NCI-H2029 (cell line): Measurements from ENCODE around the gene PTPRN2.

Experiments used
- DNase-seq: peaks from one replicate; lab custom pipeline; 2025; lab: John Stamatoyannopoulos, UW

Gene PTPRN2

DNA sequence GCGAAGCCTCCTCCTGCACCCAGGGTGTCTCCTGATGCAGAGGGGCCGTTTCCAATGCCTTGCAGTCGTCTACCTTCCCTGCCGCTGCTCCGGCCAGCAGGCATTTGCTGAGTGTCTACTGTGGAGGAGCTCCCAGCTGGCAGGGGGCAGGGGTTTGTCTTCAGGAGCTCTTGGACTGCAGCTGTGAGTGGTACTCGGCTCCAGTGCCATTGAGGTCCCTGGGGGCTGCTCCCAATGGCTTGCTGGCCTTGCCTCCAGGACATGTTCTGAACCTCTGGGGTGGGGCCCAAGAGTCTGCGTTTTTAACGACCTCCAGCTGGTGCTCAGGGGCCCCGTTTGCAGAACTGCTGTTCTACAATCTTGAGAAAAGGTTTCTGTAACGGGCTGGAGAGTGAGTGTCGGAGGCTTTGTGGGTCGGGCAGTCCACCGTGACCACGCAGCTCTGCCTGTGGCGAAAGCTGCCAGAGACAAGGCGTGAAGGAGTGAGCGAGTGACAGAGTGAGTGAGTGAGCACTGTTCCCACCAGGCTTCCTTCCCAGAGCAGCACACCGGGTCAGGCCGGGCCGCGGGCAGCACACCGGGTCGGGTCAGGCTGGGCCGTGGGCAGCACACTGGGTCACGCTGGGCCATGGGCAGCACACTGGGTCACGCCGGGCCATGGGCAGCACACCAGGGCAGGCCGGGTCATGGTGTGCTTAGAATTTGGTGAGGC is 520.2 kb downstream of the PTPRN2 start:
- DNase-seq, result no peak

DNA sequence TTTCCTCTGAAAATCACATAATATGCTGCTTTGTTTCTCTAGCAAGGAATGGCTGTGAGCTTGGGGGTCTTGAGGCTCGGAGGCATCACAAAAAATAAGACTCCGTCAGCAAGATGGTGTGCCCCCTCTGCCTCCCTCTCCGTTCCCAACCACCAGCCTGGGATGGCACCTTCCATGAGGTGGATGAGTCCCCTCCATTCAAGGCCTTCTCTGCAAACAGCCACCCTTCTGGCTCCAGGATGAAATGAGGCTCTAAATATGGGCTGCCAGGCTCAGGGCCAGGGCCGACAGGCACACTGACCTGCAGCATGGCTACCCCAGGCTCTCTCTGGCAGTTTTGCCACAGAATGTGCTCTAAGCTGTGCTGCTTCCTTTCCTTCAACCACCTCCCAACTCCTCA is 521.5 kb downstream of the PTPRN2 start:
- DNase-seq, result no peak

DNA sequence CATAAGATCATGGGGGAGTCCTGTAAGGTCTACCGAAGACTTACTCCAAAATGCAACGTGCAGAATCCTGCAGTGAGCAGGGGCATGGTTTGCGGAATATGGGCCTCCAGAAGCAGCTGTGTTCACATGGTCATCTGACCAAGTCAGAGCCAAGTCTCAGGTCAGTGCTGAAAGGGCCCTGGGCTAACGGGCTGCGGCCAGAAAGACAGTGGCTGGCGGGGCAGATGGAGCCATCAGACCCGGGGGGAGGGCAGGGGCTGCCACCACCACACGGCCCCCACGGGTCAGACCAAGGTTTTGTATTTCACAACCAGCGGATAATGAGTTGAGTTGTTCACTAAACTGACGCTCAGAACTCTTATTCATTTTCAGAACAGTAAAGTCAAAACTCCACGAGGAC is 522.3 kb downstream of the PTPRN2 start:
- no peak for DNase-seq

DNA sequence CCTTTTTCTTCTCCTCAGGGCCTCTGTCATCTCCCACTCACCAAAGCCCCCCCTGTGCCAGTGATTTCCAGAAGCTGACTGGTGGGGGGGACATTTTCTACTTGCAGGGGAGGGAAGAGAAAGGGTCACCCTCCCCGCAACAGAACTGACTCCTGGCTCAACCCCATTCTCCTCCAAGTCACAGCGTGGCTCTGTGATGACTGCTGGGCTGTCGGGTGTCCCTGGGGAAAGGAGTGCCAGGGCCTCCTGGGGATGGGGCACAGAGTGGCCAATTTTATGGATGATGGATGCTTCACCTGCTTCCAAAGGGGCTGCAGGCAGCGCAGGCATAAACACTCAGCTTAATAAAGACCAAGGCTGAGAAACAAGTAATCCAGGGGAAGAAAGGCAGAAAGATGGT is 523.0 kb downstream of the PTPRN2 start:
- DNase-seq, result no peak

DNA sequence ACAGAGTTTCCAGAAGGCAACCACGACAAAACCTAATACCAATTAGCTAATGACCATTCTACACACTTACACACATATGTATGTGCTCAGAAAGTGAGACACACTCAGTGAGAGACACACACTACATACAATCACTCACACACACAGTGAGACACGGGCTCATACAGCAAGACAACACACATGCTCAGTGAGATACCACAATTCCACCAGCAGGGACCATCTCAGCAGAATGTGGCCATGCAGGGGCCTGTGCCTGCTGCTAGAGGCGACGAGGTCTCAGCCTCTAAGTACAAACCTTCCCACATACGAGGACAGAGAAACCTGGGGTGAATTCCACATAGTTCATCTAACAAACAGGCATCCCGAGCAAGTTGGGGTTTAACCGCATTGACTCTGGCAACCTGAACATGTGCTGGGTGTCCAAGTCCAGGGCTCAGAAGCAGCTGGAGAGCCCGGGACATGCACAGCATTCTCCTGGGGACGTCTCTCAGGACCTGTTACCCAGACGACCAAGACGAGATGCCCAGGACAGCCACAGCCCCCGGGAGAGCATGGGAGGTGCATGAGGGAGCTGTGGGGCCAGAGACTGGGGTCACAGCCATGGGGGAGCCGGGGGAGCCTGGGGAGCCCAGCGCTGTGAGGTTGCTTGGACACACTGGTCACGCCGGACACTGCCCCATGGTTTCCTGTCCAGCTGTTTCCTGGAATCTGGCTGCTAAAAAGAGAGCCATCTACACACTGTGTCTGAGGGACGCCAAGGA is 523.6 kb downstream of the PTPRN2 start:
- DNase-seq, result no peak

DNA sequence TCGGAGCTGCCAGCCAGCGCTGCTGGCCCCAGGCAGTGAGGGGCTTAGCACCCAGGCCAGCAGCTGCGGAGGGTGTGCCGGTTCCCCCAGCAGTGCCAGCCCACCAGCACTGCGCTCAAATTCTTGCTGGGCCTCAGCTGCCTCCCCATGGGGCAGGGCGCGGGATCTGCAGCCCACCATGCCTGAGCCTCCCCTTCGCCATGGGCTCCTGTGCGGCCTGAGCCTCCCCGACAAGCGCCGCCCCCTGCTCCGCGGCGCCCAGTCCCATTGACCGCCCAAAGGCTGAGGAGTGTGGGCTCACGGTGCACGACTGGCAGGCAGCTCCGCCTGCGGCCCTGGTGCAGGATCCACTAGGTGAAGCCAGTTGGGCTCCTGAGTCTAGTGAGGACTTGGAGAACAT is 525.0 kb downstream of the PTPRN2 start:
- no peak for DNase-seq

DNA sequence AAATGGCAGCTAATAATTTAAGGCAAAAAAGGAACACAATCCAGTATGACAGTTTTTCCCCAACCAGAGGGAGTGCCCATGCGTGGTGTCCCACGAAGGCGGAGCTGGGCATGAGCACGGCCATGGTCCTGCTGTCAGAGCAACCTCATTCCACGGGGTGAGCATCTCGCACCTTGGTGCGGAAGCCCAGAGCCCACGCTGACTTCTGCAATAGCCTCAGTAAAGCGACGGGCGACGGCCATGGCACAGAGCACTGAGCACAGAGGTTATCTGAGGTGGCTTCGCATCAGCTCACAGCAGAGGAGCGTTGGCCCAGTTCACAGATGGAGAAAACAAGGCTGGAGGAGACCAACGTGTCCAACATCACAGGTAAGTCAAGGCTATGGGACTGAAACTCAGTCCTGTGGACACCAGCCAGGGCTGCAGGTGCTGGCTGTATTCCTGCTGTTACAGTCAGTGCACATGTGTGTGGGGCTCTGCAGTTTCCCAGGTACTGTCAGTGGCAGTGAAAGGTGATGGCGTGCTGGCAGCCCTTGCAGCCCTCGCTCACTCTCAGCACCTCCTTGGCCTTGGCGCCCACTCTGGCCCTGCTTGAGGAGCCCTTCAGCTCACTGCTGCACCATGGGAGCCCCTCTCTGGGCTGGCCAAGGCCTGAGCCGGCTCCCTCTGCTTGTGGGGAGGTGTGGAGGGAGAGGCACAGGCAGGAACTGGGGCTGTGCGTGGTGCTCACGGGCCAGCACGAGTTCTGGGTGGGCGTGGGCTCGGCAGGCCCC is 525.6 kb downstream of the PTPRN2 start:
- no peak for DNase-seq

DNA sequence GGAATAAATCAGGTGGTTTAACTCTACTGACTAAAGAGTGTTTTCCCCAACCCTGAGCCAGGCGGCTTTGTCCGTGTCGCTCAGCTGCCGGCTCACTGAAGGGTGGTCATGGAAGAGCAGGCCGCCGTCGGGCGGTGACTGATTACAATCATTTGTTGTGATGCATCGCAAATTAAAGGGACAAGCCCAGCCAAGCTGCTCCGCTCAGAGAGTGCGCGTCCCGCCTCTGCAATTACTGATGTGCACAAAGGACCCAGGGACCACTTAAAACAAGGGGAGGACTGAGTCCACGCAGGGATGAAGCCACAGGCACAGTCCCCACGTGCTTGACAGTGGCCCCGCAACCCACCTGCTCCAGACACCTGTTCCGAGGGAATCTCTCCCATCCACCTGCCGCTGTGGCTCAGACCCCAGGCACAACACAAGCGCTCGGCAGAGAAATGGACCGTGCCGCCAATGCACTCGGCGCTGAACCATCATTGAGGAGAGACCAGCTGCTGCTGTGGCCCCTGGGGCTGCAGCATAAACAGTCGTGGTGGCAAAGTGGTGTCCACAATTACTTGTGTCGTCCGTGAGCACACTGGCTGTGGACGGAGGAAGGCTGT is 526.5 kb downstream of the PTPRN2 start:
- DNase-seq, result no peak

DNA sequence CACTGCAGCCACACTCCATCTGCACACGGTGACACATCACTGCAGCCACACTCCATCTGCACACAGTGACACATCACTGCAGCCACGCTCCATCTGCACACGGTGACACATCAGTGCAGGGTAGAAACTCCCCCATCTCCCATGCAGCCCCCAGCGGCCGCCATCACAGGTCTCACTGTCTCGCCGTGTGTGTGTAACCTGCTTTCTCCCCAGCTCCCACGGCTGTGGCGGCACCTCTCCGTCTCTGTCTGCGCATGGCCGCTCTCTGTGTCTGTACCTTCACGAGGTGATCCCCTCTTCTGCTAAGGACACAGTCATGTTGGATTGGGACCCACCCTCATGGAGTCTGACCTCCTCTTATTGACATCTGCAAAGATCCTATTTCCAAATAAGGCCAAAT is 527.4 kb downstream of the PTPRN2 start:
- no peak for DNase-seq

DNA sequence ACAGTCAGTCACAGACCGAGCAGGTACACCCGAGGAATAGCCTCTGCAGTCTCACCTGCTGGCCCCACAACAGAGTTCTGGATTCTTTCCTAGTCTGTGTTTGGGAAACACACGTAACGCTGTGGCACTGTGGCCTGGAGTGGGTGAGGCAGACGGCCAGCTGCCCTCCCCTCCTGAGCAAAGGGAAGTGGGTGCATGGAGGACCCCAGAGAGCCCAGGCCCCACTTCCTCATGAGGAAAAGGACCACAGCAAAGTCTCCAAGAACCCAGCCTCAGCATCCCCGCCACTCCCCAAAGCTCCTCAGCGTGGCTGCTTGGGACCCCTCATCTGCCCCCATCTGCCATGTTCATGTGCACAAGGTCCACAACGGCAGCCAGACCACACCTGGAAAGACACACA is 530.2 kb downstream of the PTPRN2 start:
- DNase-seq, result no peak

DNA sequence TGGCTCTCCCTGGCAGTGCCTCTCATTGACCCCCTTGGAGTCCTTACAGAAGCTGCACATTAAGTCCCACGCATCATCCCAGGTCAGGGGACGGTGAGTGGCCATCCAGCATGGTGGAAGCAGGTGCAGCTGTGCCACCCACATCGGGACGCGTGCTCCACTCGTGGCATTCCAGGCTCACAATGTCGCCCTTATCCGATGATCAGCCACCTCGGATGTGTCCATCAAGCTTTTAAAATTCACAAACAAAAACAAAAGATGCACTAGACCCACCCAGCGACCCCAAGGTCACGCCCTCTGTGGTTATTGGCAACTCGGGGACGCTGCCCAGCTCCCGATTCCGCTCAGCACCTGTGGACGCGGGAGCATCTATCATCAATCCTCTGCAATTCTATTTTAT is 530.9 kb downstream of the PTPRN2 start:
- DNase-seq, result no peak

DNA sequence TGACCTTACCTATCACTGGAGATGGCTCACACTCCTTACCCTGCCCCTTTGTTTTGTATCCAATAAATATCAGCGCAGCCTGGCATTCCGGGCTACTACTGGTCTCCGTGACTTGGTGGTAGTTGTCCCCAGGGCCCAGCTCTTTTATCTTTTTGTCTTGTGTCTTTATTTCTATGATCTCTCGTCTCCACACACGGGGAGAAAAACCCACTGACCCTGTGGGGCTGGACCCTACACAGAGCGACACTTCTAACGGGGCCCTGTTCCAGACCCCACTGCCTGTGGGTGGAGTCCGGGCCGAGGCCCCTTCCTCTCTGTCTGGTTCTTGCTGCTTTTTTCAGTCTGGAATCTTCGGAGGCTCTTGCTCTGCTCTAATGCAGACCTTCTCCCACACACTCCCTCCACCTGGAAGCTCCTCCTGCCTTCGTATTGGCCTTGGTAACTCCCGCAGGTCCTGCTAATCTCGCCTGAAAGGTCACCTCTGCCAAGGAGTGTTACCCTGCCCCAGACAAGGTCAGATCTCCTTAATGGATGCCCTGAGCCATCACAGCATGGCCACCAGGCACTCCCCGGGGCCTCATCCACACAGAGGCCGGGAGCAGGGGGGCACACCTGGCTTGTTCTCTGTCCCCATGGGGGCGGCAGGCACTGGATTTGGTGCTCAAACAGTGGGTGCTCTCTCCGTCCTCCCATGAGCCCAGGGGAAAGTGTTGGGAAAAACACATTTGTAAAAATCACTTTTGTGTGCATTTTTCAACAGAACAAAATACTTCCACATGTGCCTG is 531.7 kb downstream of the PTPRN2 start:
- DNase-seq, result no peak

DNA sequence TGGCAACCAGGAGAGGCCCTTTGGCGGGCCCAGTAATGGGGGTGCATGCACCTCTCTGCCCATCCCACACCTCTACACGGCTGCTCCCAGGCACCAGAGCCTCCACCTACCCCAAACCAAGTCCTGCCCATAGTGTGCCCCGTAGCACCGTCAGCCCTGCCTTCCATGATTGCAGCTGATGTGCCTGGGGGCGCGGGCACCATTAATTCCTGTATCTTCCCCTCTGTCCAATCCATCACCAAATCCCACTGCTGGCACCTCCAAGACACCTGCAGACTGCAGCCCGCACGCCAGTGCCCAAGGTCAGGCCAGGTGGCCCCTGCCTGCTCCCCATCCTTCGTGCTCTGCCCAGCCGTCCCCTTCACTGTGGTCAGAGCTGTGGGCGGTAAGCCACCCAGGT is 533.0 kb downstream of the PTPRN2 start:
- DNase-seq, result no peak

DNA sequence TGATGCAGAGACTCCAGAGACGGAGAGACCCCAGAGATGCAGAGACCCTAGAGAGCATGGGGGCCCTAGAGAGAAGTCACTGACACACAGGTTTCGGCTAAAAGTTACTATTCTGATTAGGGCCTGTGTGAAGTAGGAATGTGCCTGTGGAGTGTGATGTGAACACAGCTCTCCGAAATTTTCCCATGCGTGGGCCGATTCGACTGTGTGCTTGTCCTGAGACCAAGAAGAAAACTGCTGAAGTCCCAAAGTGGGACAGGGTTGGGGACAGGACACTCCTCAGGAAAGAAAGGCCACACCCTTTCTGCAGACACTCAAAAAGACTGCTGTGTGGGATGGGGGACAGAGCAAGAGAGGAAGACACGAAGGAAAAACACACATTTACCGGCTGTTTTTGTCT is 533.5 kb downstream of the PTPRN2 start:
- no peak for DNase-seq

DNA sequence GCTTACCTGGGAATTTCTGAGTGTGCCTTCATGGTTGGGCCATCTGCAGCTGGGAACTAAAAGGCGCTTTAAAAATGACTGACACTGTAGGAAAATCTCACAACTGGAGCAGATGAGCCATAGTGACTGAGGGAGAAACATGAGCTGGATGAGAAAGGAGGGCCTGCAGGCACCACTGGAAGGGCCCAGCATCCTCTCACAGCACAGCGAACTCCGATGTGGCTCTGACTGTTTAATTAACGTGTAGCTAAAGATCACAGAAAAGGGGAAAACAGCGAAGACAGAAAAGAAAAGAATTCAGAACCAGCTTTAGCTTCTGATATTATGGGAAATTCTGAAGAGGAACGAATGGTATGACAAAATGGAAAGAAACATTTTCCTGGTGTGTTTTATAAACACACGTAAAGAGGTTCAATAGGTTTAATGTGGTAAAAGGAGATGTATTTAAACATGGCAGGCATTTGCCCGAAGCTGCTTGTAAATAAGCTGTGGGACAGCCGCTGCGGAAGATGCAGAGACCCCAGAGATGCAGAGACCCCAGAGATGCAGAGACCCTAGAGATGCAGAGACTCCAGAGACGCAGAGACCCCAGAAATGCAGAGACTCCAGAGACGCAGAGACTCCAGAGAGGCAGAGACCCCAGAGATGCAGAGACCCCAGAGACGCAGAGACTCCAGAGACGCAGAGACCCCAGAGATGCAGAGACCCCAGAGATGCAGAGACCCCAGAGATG is 534.3 kb downstream of the PTPRN2 start:
- DNase-seq, result no peak

DNA sequence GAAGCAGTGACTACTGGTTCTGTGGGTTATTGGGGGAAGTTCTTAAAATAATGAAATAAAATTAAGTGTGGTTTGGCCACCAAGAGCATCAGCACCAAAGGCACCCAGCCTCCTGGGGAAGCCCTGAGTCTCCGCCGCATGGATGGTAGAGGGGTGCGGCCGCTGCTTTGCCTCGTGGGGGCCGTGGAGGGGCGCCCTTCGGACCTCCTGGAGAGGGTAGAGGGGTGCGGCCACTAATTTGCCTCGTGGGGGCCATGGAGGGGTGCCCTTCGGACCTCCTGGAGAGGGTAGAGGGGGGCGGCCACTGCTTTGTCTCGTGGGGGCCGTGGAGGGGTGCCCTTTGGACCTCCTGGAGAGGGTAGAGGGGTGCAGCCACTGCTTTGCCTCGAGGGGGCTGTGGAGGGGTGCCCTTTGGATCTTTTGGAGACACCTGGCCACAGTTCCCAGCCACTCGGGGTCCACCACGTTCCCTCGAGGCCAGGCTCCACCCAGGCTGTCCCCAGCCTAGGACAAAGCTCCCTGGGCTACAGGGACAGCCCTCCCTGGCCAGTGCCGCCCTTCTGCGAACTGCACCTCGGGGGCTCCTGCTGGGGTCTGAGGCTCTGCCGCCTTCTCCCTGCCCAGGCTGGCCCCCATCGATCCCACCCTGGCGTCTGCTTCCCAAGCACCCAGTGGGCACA is 535.1 kb downstream of the PTPRN2 start:
- no peak for DNase-seq

DNA sequence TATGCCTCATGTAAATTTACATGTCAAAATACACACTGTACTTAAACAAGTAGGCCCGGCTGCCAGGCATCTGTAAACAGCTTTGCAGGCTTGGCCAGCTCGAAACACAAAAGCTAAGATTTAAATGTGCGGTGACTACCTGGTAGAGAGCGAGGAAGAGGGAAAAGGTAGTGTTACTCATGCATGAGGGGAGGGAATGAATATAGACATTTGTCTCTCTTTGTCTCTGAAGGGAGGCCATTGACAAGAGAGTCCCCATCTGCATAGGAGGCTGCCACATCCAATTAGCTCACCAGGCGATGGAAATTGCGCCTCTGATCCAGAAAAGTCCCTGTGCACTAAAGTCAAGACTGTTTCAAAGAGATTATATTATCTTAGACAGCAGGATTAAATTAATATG is 535.8 kb downstream of the PTPRN2 start:
- DNase-seq, result no peak

DNA sequence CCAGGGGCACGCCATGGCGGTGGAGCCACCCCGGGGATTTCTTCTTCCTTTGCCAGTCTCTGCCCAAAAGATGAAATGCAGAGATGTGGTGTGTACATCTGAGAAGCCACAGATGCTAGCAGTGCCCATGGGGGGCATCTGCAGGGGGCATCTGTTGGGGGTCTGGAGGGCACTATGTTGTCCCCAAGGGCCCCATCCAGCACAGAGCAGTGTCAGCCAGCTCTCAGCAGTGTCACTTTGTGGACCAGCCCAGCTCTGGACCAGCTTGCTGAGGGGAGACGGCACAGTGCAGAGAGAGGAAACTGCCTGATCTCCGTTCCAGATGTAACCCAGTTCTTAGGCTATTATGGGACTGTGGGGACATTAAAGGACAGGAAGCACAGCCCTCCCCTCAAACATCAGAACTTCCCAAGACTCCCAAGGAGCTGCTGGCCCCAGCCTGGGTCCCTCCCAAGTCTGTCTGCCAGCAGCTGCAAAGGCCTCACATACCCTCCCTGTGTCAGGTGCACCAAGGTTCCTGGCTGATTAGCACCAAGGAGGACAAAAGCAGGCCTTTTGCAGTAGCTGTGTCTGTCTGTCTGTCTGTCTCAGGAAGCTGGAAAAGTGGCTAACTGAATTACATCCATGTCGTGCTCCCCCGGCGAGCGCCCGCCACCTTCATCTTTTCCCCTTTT is 536.5 kb downstream of the PTPRN2 start:
- DNase-seq, result no peak

DNA sequence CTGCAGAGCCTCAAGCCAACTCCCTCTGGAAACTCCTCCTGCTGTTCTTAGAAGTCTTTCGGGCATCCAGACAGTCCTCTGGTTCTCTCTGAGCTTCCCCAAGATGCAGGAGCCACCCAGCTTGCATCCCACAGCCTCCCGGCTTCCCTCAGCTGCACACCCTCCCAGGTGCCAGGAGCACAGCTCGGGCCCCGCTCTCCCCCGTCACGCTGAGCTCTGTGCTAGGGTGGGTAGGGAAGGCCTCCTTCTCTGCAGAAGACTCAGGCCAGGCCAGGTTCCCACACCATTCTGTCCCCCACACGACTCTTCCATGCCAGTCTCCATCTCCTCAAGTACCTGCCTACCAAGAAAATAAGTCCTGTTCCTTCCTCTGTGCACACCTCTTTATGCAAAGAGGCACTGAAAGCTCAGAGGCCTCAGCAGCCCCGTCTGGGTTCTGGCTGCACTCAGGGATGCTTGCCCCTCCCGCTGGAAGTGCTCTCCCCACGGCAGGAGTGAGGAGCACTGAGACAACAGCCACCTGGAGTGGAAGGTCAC is 537.1 kb downstream of the PTPRN2 start:
- no peak for DNase-seq

DNA sequence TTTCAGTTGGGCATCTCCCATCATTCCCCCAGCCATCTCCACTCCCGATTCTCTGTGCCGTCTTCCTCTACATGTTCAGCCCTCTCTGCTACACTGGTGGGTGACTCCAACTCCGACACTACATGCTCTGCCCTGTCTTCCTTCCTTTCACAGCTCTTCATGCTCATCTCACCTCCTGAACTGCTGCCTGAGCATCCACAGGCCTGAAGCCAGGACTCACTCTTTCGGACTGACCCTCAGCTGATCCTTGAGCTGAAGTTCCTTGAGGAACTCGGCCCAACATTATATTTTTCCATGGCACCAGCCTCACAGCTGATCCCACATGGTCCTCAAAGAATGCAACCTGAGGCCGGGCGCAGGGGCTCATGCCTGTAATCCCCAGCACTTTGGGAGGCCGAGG is 538.4 kb downstream of the PTPRN2 start:
- DNase-seq, result no peak
